SK-N-SH treated with all-trans-retinoic acid at 6 μM for 48 hours (cell line): ENCODE data around the gene GGTLC2.

Source experiments
- ATAC-seq: fragments of 200-7000 bp; cut with Tn5 transposase; 3 replicates; pipeline ENCODE4 v1.9.1; 2020; ENCODE audit warnings: mild to moderate bottlenecking, moderate library complexity
- ARNTL ChIP-seq: fragments of 450-650 bp; formaldehyde crosslinking; IDR thresholded peaks from 2 replicates; pipeline ENCODE4 v1.5.0; 2020; ENCODE audit warnings: low read depth, mild to moderate bottlenecking, moderate library complexity, borderline replicate concordance
- CSDC2 ChIP-seq: fragments of 250-450 bp; sonication (Bioruptor Pico); IDR thresholded peaks from 2 replicates; pipeline ENCODE4 v1.5.0; 2020; ENCODE audit warnings: mild to moderate bottlenecking, moderate library complexity
- GLIS3 ChIP-seq: fragments of 250-450 bp; sonication (Bioruptor Pico); IDR thresholded peaks from 2 replicates; pipeline ENCODE4 v1.5.0; 2020; ENCODE audit warnings: mild to moderate bottlenecking, moderate library complexity
- ISL1 ChIP-seq: fragments of 250-450 bp; sonication (Bioruptor Pico); IDR thresholded peaks from 2 replicates; pipeline ENCODE4 v2.1.2; 2022; ENCODE audit warnings: mild to moderate bottlenecking, moderate library complexity
- PPARA ChIP-seq: fragments of 250-450 bp; sonication (Bioruptor Pico); IDR thresholded peaks from 2 replicates; pipeline ENCODE4 v1.5.0; 2020; ENCODE audit warnings: mild to moderate bottlenecking, borderline replicate concordance
- SNAI2 ChIP-seq: fragments of 250-450 bp; sonication (Bioruptor Pico); IDR thresholded peaks from 2 replicates; pipeline ENCODE4 v1.5.0; 2020; ENCODE audit warnings: mild to moderate bottlenecking, moderate library complexity
- TCF4 ChIP-seq: fragments of 250-450 bp; sonication (Bioruptor Pico); IDR thresholded peaks from 2 replicates; pipeline ENCODE4 v1.8.0; 2021; ENCODE audit warnings: mild to moderate bottlenecking, moderate library complexity, borderline replicate concordance
- ZC3H10 ChIP-seq: fragments of 250-450 bp; sonication (Bioruptor Pico); IDR thresholded peaks from 2 replicates; pipeline ENCODE4 v1.5.1; 2021; ENCODE audit warnings: mild to moderate bottlenecking, moderate library complexity
- ZFP3 ChIP-seq: fragments of 250-450 bp; sonication (Bioruptor Pico); IDR thresholded peaks from 2 replicates; pipeline ENCODE4 v1.5.0; 2020; ENCODE audit warnings: mild to moderate bottlenecking, moderate library complexity
- ZFP30 ChIP-seq: fragments of 450-650 bp; formaldehyde crosslinking; IDR thresholded peaks from 2 replicates; pipeline ENCODE4 v1.5.0; 2022; ENCODE audit warnings: mild to moderate bottlenecking, moderate library complexity
- ZNF565 ChIP-seq: fragments of 450-650 bp; formaldehyde crosslinking; conservative IDR thresholded peaks from 2 replicates; pipeline ENCODE4 v1.5.0; 2020; ENCODE audit warnings: low read depth, mild to moderate bottlenecking, moderate library complexity
- ZNF70 ChIP-seq: fragments of 450-650 bp; formaldehyde crosslinking; IDR thresholded peaks from 2 replicates; pipeline ENCODE4 v1.5.0; 2020; ENCODE audit warnings: mild to moderate bottlenecking, moderate library complexity
- ZNF8 ChIP-seq: fragments of 450-650 bp; formaldehyde crosslinking; IDR thresholded peaks from 2 replicates; pipeline ENCODE4 v1.5.0; 2020; ENCODE audit warnings: mild to moderate bottlenecking, moderate library complexity
- TF ChIP-seq, protein P1 (sequence below): fragments of 250-450 bp; sonication (Bioruptor Pico); IDR thresholded peaks from 2 replicates; pipeline ENCODE4 v1.5.1; 2020; ENCODE audit warnings: low read depth, mild to moderate bottlenecking, moderate library complexity
- TF ChIP-seq, protein P2 (sequence below): fragments of 250-450 bp; sonication (Bioruptor Pico); IDR thresholded peaks from 2 replicates; pipeline ENCODE4 v1.5.0; 2020; ENCODE audit warnings: mild to moderate bottlenecking, moderate library complexity
- TF ChIP-seq, protein P3 (sequence below): fragments of 250-450 bp; sonication (Bioruptor Pico); IDR thresholded peaks from 2 replicates; pipeline ENCODE4 v1.8.0; 2020; ENCODE audit warnings: mild to moderate bottlenecking, moderate library complexity, borderline replicate concordance
- TF ChIP-seq, protein P4 (sequence below): fragments of 250-450 bp; sonication (Bioruptor Pico); IDR thresholded peaks from 2 replicates; pipeline ENCODE4 v1.5.1; 2021; ENCODE audit warnings: mild to moderate bottlenecking, moderate library complexity

Gene GGTLC2

DNA sequence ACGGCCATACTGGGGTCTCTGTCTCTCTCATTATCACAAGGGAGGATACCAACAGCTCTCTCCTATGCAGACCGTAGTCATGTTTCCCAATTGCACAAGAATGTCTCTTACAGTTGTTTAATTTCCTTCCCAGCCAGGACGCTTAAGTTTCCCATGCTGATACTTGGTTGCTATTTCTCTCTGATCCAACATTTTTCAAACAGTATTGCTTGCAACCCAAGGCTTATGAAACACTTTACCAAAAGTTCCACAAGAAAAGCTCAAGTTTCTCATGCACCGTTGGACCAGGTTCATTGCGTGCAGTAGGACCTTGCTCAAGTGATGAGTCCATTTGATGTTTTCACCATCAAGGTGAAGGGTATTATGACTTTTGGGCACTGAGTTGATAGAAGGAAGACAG, 46.6 kb downstream of the GGTLC2 start:
- TF ChIP-seq, protein P1, sequence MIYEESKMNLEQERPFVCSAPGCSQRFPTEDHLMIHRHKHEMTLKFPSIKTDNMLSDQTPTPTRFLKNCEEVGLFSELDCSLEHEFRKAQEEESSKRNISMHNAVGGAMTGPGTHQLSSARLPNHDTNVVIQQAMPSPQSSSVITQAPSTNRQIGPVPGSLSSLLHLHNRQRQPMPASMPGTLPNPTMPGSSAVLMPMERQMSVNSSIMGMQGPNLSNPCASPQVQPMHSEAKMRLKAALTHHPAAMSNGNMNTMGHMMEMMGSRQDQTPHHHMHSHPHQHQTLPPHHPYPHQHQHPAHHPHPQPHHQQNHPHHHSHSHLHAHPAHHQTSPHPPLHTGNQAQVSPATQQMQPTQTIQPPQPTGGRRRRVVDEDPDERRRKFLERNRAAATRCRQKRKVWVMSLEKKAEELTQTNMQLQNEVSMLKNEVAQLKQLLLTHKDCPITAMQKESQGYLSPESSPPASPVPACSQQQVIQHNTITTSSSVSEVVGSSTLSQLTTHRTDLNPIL (CRISPR knock-in tag), result no peak
- no peak for ATAC-seq

DNA sequence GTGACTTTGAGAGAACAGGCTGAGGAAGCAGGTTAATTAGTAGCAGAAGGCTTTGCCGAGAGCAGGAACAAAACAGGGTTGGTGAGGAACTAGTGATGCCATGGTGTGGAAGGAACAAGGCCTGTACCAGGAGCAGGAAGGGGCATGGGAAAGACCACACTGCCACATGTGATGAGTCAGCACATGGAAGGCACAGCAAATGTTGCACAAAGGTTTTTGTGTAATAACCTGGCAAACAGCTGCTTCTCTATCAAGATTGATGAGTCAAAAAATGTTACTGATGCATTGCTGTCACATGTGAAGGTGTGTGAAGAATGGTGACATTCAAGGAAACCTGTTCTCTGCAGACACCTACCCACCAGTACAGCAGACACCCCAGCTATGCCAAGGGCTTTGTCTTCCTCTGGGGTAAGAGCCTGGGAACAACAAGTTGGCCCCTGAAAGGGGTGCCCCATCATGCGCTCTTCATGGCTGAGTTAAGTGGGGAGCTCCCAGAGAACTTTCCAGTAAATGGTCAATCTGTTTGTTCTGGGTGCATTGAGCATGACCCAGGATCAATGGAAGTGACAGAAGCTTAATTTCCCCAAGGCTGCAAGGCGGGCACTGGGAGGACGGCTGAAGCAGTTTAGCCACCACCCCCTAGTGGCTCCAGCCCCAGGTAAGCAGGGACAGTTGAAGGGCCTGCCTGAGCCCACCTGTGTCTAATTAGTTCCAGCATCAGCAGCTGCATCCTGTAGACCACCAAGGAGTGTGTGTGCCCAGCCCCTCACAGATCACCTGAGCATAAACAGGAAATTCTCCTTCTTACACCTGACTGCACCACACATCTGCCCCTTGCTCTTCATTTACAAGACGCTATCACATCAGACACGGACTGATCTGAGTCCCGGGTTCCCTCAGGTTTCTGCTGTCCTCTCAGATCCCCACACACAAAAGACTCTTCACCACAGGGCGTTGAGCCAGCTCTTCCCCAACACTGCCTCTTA, 47.6 kb downstream of the GGTLC2 start:
- no peak for ATAC-seq

DNA sequence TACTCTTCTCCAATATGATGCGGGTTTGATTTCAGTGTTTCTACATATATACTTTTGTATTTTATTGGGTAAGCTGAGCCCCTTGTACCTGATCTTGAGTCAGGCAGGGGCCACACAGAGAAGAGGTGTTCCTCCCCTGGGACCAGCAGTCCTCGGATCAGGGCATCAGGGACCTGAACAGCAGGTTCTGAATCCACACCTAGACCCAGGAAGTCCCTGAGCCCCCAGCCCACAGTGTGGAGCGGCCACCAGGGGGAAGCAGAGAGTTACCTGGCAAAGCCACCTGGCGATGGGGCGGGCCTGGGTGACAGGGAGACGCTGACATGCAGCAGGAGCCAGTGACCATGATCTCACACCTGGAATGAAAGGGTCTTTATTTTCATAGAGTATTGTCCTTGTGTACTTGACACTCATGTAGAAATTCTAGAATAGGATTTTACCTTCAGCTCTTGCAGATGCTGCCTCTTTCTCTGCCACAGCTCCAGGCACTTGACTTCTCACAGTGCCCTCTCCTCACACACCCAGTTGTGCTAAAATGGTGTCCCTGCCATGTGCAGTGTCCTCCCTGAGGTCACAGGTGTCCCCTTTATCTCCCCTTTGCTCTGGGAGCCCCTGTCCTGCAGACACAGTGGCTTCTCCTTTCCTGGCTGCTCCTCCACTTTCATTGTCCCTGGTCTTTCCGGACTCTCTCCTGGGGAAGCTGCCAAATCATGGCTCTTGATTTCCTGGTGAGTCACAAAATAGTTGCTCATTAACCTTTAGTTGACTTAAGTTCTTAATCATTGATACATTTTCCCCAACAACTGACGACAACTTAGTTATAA, 48.5 kb downstream of the GGTLC2 start:
- ATAC-seq, result no peak; the same call in 2 of the 3 replicates
- no peak for TF ChIP-seq SNAI2 (CRISPR knock-in tag)
- TF ChIP-seq ZFP30, result no peak
- TF ChIP-seq, protein P2, sequence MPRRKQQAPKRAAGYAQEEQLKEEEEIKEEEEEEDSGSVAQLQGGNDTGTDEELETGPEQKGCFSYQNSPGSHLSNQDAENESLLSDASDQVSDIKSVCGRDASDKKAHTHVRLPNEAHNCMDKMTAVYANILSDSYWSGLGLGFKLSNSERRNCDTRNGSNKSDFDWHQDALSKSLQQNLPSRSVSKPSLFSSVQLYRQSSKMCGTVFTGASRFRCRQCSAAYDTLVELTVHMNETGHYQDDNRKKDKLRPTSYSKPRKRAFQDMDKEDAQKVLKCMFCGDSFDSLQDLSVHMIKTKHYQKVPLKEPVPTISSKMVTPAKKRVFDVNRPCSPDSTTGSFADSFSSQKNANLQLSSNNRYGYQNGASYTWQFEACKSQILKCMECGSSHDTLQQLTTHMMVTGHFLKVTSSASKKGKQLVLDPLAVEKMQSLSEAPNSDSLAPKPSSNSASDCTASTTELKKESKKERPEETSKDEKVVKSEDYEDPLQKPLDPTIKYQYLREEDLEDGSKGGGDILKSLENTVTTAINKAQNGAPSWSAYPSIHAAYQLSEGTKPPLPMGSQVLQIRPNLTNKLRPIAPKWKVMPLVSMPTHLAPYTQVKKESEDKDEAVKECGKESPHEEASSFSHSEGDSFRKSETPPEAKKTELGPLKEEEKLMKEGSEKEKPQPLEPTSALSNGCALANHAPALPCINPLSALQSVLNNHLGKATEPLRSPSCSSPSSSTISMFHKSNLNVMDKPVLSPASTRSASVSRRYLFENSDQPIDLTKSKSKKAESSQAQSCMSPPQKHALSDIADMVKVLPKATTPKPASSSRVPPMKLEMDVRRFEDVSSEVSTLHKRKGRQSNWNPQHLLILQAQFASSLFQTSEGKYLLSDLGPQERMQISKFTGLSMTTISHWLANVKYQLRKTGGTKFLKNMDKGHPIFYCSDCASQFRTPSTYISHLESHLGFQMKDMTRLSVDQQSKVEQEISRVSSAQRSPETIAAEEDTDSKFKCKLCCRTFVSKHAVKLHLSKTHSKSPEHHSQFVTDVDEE, result no peak
- TF ChIP-seq ARNTL (CRISPR knock-in tag), result no peak
- TF ChIP-seq ZC3H10, result no peak
- TF ChIP-seq ZNF8 (CRISPR knock-in tag), result no peak
- TF ChIP-seq PPARA (CRISPR knock-in tag), result no peak
- TF ChIP-seq ZNF565 (CRISPR knock-in tag), result no peak
- TF ChIP-seq TCF4 (CRISPR knock-in tag), result no peak
- TF ChIP-seq CSDC2 (CRISPR knock-in tag), result no peak
- TF ChIP-seq, protein P3, sequence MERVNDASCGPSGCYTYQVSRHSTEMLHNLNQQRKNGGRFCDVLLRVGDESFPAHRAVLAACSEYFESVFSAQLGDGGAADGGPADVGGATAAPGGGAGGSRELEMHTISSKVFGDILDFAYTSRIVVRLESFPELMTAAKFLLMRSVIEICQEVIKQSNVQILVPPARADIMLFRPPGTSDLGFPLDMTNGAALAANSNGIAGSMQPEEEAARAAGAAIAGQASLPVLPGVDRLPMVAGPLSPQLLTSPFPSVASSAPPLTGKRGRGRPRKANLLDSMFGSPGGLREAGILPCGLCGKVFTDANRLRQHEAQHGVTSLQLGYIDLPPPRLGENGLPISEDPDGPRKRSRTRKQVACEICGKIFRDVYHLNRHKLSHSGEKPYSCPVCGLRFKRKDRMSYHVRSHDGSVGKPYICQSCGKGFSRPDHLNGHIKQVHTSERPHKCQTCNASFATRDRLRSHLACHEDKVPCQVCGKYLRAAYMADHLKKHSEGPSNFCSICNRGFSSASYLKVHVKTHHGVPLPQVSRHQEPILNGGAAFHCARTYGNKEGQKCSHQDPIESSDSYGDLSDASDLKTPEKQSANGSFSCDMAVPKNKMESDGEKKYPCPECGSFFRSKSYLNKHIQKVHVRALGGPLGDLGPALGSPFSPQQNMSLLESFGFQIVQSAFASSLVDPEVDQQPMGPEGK (CRISPR knock-in tag), result no peak
- TF ChIP-seq GLIS3 (CRISPR knock-in tag), result no peak
- TF ChIP-seq ZNF70 (CRISPR knock-in tag), result no peak

More for the DNA sequence above, 47.6 kb downstream of the GGTLC2 start:
- TF ChIP-seq TCF4 (CRISPR knock-in tag) (no peak), ZFP30 (no peak), ISL1 (CRISPR knock-in tag) (no peak), ZFP3 (CRISPR knock-in tag) (no peak), GLIS3 (CRISPR knock-in tag) (no peak), ARNTL (CRISPR knock-in tag) (no peak), CSDC2 (CRISPR knock-in tag) (no peak), ZNF565 (CRISPR knock-in tag) (no peak)
- TF ChIP-seq, protein P1 (CRISPR knock-in tag), result no peak
- TF ChIP-seq, protein P2, result no peak
- TF ChIP-seq, protein P4, sequence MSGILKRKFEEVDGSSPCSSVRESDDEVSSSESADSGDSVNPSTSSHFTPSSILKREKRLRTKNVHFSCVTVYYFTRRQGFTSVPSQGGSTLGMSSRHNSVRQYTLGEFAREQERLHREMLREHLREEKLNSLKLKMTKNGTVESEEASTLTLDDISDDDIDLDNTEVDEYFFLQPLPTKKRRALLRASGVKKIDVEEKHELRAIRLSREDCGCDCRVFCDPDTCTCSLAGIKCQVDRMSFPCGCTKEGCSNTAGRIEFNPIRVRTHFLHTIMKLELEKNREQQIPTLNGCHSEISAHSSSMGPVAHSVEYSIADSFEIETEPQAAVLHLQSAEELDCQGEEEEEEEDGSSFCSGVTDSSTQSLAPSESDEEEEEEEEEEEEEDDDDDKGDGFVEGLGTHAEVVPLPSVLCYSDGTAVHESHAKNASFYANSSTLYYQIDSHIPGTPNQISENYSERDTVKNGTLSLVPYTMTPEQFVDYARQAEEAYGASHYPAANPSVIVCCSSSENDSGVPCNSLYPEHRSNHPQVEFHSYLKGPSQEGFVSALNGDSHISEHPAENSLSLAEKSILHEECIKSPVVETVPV (CRISPR knock-in tag), result no peak
